HCT116 (cell line): ENCODE results near the gene IGFALS. TPM values are rescaled to one million over a fixed set of nuclear protein-coding genes. Genes with fewer than 3 reads are reported as not detected.
A peak's percentile ranks its signal among the peaks of the same experiment; 100 is the strongest.

ENCODE experiments used
- ATAC-seq: fragments of 200-7000 bp; cut with Tn5 transposase; 2 replicates; pipeline ENCODE4 v1.9.1; 2020; ENCODE audit warnings: mild to moderate bottlenecking, moderate library complexity
- BruUV-seq: library from RNA; stranded (reverse); fragments of 400-500 nt; replicated peaks from 2 replicates; lab custom pipeline; 2021; lab: Mats Ljungman, UMichigan
- CTCF ChIA-PET: fragments of 300-600 bp; sonication (Branson Sonifier 250); formaldehyde crosslinking; loops from one replicate; lab custom pipeline; 2021; ENCODE audit warnings: antibody characterized with exemption; lab: Charles Lee
- POLR2A ChIA-PET: fragments of 300-600, 350-600 bp; sonication (Branson Sonifier 250); formaldehyde crosslinking; loops from one replicate; lab custom pipeline; 2021; ENCODE audit warnings: antibody characterized with exemption; lab: Charles Lee
- RAD21 ChIA-PET, 2 experiments: fragments of 300-600 bp; sonication (Branson Sonifier 250); formaldehyde crosslinking; loops; one replicate each; lab custom pipeline; 2023; ENCODE audit warnings: low total read pairs in 2 of 2; ENCODE audit not compliant: uncharacterized antibody in 2 of 2, unreplicated experiment in 2 of 2, low non-redundant PET in 1 of 2; lab: Charles Lee
- DNase-seq: peaks from one replicate; pipeline ENCODE4 v3.0.0-alpha.2; 2010; ENCODE audit warnings: low read depth, low spot score
- H2AFZ ChIP-seq: fragments of 200-600 bp; shearing (Covaris generic), sonication (generic); 2 replicates; pipeline ENCODE4 v1.6.1; 2017; ENCODE audit warnings: low read depth, mixed run types, mixed read lengths, antibody characterized with exemption, low read length; ENCODE audit not compliant: poor library complexity, severe bottlenecking
- H3K27ac ChIP-seq: 2 replicates; pipeline ENCODE4 v1.5.1; 2012; ENCODE audit warnings: low read depth, low read length
- H3K27me3 ChIP-seq: fragments of 200-600 bp; sonication (generic); 2 replicates; pipeline ENCODE4 v1.6.1; 2016; ENCODE audit warnings: mixed run types, low read length, mixed read lengths; ENCODE audit not compliant: insufficient read depth
- H3K36me3 ChIP-seq, 2 experiments: fragments of 200-500 bp in 1 of 2; fragments of 200-600 bp in 1 of 2; sonication (Bioruptor generic) in 1 of 2; sonication (generic) in 1 of 2; 2 replicates each; pipeline versions ENCODE4 v1.5.1 to v1.6.1; 2014 to 2016; ENCODE audit warnings: low read length in 2 of 2, inconsistent platforms in 1 of 2, mixed read lengths in 1 of 2, mixed run types in 1 of 2; ENCODE audit not compliant: insufficient read depth in 2 of 2, control insufficient read depth in 1 of 2
- H3K4me1 ChIP-seq, 2 experiments: fragments of 200-600 bp in 1 of 2; sonication (generic) in 1 of 2; 2 replicates each; pipeline versions ENCODE4 v1.5.1 to v1.6.1; 2012 to 2017; ENCODE audit warnings: low read length in 2 of 2, inconsistent platforms in 1 of 2, mild to moderate bottlenecking in 1 of 2, mixed read lengths in 1 of 2, mixed run types in 1 of 2, moderate library complexity in 1 of 2; ENCODE audit not compliant: insufficient read depth in 2 of 2, control insufficient read depth in 1 of 2
- H3K4me2 ChIP-seq: fragments of 200-600 bp; sonication (generic); 2 replicates; pipeline ENCODE4 v1.6.1; 2017; ENCODE audit warnings: mixed run types, low read length, mixed read lengths
- H3K4me3 ChIP-seq, 2 experiments: fragments of 200-600 bp in 1 of 2; sonication (generic) in 1 of 2; replicated peaks in 1 of 2; 2 replicates each; pipeline ENCODE4 v1.5.1; 2011 to 2016; ENCODE audit warnings: low read length in 2 of 2, control low read depth in 1 of 2, low read depth in 1 of 2, mild to moderate bottlenecking in 1 of 2, mixed read lengths in 1 of 2, mixed run types in 1 of 2
- H3K79me2 ChIP-seq: fragments of 200-600 bp; sonication (generic); 2 replicates; pipeline ENCODE4 v1.6.1; 2017; ENCODE audit warnings: mild to moderate bottlenecking, mixed run types, low read length, moderate library complexity, mixed read lengths; ENCODE audit not compliant: insufficient read depth
- H3K9ac ChIP-seq: fragments of 200-600 bp; sonication (generic); 2 replicates; pipeline ENCODE4 v1.6.1; 2016; ENCODE audit warnings: low read length, mixed read lengths
- H3K9me2 ChIP-seq: fragments of 200-600 bp; sonication (generic), shearing (Covaris generic); 2 replicates; pipeline ENCODE4 v1.6.1; 2017; ENCODE audit warnings: mixed run types, mild to moderate bottlenecking, moderate library complexity; ENCODE audit not compliant: insufficient read depth
- H3K9me3 ChIP-seq, 2 experiments: fragments of 200-500 bp in 1 of 2; fragments of 200-600 bp in 1 of 2; sonication (Bioruptor generic) in 1 of 2; sonication (generic) in 1 of 2; 2 replicates each; pipeline ENCODE4 v1.6.1; 2014 to 2017; ENCODE audit warnings: low read length in 2 of 2, mixed read lengths in 2 of 2, inconsistent platforms in 1 of 2, low read depth in 1 of 2, mild to moderate bottlenecking in 1 of 2, mixed run types in 1 of 2, moderate library complexity in 1 of 2; ENCODE audit not compliant: control insufficient read depth in 1 of 2, insufficient read depth in 1 of 2
- H4K20me1 ChIP-seq: fragments of 200-600 bp; sonication (generic), shearing (Covaris generic); 2 replicates; pipeline ENCODE4 v1.6.1; 2017; ENCODE audit warnings: mixed run types, mild to moderate bottlenecking, moderate library complexity; ENCODE audit not compliant: insufficient read depth
- CEBPB ChIP-seq: IDR thresholded peaks from 2 replicates; pipeline ENCODE4 v1.6.1; 2012; ENCODE audit warnings: low read depth
- ELF1 ChIP-seq: IDR thresholded peaks from 2 replicates; pipeline ENCODE4 v1.6.1; 2012; ENCODE audit warnings: low read depth, borderline replicate concordance
- EZH2phosphoT487 ChIP-seq: fragments of 200-600 bp; IDR thresholded peaks from 2 replicates; pipeline ENCODE4 v1.6.1; 2018; ENCODE audit warnings: antibody characterized with exemption, borderline replicate concordance
- JUND ChIP-seq: IDR thresholded peaks from 2 replicates; pipeline ENCODE4 v1.6.1; 2012
- POLR2A ChIP-seq: IDR thresholded peaks from 2 replicates; pipeline ENCODE4 v1.7.0; 2011; ENCODE audit warnings: borderline replicate concordance; ENCODE audit not compliant: insufficient read depth, insufficient read length; ENCODE audit errors: extremely low read depth
- POLR2AphosphoS5 ChIP-seq: IDR thresholded peaks from 2 replicates; pipeline ENCODE4 v1.6.1; 2011; ENCODE audit warnings: mild to moderate bottlenecking, low read depth, low read length, moderate library complexity
- SIN3A ChIP-seq: IDR thresholded peaks from 2 replicates; pipeline ENCODE4 v1.6.1; 2012; ENCODE audit warnings: low read depth
- TCF7L2 ChIP-seq: IDR thresholded peaks from 2 replicates; pipeline ENCODE4 v1.7.0; 2011; ENCODE audit warnings: borderline replicate concordance, inconsistent platforms; ENCODE audit not compliant: insufficient read depth, insufficient read length; ENCODE audit errors: extremely low read depth
- ZFX ChIP-seq: fragments of 450-650 bp; IDR thresholded peaks from 2 replicates; pipeline ENCODE4 v1.6.1; 2017
- intact Hi-C: fragments of 100-400 bp; cut with micrococcal nuclease; formaldehyde crosslinking; loops from 2 replicates; pipeline ENCODE4 v1.10.0; 2022
- total RNA-seq: library from RNA; stranded (reverse); gene quantifications from one replicate; pipeline ENCODE4 v1.2.1, GENCODE V29; 2021; ENCODE audit not compliant: unreplicated experiment

Gene IGFALS
- total RNA-seq, 1 experiment from 2014 or later, result 0.10 TPM

GRCh38 chr16:1826691-1827573, 33.4 kb upstream of the IGFALS start, which contains the start of the genes FAHD1 and HAGH (continued):
- peak; percentile 24 for TF ChIP-seq POLR2A

- no peak for DNase-seq
- intact Hi-C loops, result loop anchor here (2.0 kb wide), 1 partner anchor 43 kb away; the partner anchor contains the start of genes NUBP2 and SPSB3
- ATAC-seq, result peak; percentile 74
- Histone ChIP-seq H3K4me1 (peaks cover 14 to 17% of the 10 kb centered on the region in 2 experiments), H3K27me3 (no peaks in the 10 kb centered on the region), H3K9me3 (no peaks in the 10 kb centered on the region), H3K9me2 (no peaks in the 10 kb centered on the region), H3K36me3 (0 out of 4 replicates have a peak, but pooled peaks cover 0 to 7% of the 10 kb centered on the region in 2 experiments), H3K9ac (peak overlapping the region; percentile 69), H3K79me2 (peaks cover 33% of the 10 kb centered on the region), H3K27ac (peak overlapping the region; percentile 80), H3K4me2 (peak overlapping the region; percentile 73), H2AFZ (no peak overlapping the region), H4K20me1 (peaks cover 5% of the 10 kb centered on the region; the same call in 1 of the 2 replicates), H3K4me3 (peak overlapping the region; percentile 90 to 98)
- no TSS peak for BruUV-seq
- ChIA-PET RAD21 (no interaction called here), POLR2A (interaction anchor here (1.1 to 1.6 kb wide), 2 partner anchors 44 to 139 kb away, joined by 3 to 6 read pairs; partner anchors contain the start of genes NUBP2, RPS2 and SPSB3), CTCF (interaction anchor here (1.2 to 1.7 kb wide), 2 partner anchors 13 to 53 kb away, joined by 3 to 4 read pairs; partner anchors contain the start of genes EME2 and MRPS34)
- TF ChIP-seq ELF1, result no peak
- no peak for TF ChIP-seq POLR2A
- TF ChIP-seq TCF7L2, result no peak
- 0 out of 2 replicates have a peak, but pooled peaks have one; percentile 23 for TF ChIP-seq SIN3A
- TF ChIP-seq POLR2AphosphoS5, result 0 out of 2 replicates have a peak, but pooled peaks have one; percentile 3
- TF ChIP-seq JUND, result no peak
- TF ChIP-seq CEBPB, result no peak
- peak; percentile 87 for TF ChIP-seq ZFX
- TF ChIP-seq EZH2phosphoT487, result no peak
Measured at GRCh38 chr16:1825864-1826690, 32.6 kb upstream of the IGFALS start.
